ENCODE results near the gene NAV2.
"Not testable (repeated sequence)": the region's sequence is repeated elsewhere in the genome, so short reads cannot be mapped to it uniquely, and the experiment has no call there.

The NAV2 gene

DNA sequence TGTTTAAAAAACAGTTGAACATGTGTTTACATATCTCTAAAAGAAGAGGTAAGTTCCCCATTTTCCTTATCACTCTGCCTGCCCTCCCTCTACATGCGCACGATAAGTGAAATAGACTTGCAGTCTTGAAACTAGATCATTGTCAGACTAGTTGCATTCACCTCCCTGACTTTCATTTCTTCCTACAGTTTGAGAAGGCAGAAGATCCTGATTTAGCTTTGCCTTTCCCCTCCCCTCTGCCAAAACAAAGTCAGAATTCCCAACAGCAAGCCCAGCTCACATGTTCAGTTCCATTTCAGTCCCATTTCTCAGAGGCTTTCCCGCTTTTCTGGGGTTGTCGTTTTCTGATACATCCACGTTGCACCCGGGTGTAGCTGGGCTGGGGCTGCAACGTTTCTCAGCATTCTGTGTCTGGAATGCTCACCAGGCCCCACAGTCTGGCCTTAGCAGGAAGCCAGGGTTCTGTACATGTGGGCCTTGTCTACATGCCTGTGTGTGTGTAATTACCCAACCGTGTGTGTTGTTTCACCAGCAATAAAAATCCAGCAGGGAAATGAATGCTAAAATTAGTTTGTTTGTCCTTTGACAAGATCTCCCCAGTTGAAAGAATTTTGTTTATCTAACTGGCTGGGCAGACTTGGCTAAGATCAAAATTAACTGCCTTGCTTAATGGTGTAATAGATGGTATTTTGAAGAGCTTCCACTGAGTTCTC lies 268.5 kb downstream of the NAV2 start:
- no peak for DNase-seq

GRCh38 chr11:19982774-19983495 lies 270.3 kb downstream of the NAV2 start:
- DNase-seq: no peak

GRCh38 chr11:19984048-19984742 lies 271.6 kb downstream of the NAV2 start:
- no peak for DNase-seq

- DNase-seq: no peak
Measured at GRCh38 chr11:19985111-19985510, 272.5 kb downstream of the NAV2 start.

- DNase-seq: no peak
Measured at GRCh38 chr11:19987331-19987801, 274.7 kb downstream of the NAV2 start.

DNA sequence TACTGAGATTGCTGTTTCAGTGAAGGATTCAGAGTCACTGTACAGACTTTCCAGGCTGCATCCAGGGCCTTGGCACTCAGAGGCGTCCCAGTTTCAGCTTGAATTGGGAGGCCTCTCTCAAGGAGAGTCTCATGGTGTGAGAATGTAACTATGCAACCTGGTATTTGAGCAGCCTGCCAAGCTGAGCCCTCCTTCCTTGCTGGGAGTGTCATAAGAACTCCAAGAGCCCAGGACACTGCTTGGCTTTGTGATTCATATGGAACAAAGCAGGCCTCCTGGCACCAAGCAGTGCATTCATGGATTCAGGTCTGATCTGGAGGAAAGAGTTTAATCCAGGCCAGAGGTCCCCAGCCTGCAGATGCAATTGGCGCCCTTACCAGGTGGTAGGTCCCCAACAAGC lies 276.0 kb downstream of the NAV2 start:
- no peak for DNase-seq

GRCh38 chr11:19989191-19989590 lies 276.6 kb downstream of the NAV2 start:
- DNase-seq: no peak

GRCh38 chr11:19992162-19992561 lies 279.5 kb downstream of the NAV2 start:
- no peak for DNase-seq

DNA sequence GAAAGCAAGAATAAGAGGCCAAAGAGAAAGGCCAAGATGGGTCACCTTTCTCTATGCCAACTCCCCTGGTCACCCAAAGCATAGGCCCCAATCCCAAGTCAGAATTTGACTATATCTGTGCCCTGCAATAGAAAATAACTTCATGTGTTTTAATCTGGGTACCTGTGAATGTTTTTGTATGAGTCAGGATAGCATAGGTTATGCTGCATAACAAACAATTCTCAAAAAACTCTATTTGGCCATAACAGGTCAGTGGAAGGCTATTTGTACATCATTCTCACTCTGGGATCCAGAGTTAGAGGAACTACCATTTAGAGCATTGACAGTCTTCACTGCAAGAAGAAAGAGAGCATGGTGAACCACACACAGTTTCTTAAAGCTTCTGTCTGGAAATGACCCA lies 280.4 kb downstream of the NAV2 start:
- DNase-seq: no peak

GRCh38 chr11:19994672-19995071 lies 282.0 kb downstream of the NAV2 start:
- no peak for DNase-seq

DNA sequence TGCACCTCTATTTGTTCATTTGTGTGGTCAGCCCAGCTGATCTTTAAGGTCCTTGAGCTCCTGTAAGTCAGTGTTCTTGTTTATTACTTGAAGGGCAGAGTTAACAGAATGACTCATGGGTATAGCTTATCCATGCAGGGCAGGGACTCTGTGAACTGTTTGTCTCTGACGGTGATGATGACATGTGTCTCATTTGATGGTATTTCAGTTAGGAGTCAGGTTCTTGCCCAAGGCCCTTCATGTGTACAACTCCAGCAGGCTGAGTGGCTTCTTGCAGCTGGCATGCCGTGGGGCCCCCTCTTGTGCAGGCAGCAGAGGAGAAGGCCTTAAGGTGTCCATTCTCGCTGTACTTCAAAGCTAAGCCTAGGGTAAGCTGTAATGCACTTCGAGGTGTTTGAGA lies 282.5 kb downstream of the NAV2 start:
- DNase-seq: no peak

DNA sequence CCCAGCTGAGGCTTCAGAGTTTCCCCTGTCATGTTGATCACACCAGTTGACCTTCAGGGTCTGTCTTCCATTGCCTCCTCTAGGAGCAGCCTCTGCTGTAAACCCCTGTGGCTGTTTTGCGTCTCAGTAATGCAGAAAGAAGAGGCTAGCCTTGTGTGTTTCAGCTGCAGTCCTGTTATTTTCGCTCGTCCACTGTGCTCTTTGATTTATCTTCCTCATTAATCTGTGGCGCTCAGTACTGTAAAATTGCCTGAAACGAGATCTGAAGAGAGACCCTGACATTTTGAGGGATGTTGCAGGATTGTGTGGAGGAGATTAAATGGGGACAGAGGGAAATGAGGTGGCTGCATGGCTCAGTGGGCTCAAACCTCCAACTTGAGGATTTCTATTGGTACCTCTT lies 283.9 kb downstream of the NAV2 start:
- DNase-seq: no peak

DNA sequence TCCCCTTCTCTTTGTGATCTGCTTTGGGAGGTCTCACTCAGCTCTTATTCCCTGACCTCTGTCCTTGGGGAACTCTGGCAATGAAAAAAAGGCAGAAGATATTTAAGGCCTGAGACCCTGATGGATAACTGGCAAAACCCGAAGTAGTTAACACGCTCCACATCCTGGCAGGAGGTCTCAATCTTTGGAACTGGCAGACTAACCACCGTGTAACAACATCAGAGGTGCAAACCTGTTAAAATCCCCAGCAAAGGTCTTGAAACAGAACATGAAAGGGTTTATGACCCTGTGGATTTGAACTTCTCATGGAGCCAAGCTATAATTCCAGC lies 287.3 kb downstream of the NAV2 start:
- DNase-seq: no peak

GRCh38 chr11:20000351-20001134 lies 287.9 kb downstream of the NAV2 start:
- no peak for DNase-seq

- DNase-seq: no peak
Measured at GRCh38 chr11:20002312-20003216, 289.9 kb downstream of the NAV2 start.

- DNase-seq: no peak
Measured at GRCh38 chr11:20003351-20003750, 290.7 kb downstream of the NAV2 start.

DNA sequence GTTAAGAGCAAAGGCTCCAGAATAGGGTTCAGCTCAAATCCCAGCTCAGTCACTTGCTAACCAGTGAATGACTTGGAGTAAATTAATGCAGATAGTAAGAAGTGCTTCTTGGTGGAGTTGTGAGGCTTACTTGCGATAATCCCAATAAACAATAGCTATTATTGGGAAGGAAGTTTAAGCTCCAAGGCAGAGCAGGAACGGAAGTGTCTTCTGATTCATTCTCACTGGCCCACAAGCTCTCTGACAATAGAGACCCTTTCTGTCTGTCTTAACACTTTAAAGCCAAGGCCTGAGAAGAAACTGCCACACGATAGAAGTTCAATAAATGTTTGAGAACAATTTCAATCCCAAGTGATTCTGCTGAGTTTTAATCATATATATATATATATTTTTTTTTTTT lies 292.2 kb downstream of the NAV2 start:
- no peak for DNase-seq

GRCh38 chr11:20005747-20006146 lies 293.1 kb downstream of the NAV2 start:
- no peak for DNase-seq

DNA sequence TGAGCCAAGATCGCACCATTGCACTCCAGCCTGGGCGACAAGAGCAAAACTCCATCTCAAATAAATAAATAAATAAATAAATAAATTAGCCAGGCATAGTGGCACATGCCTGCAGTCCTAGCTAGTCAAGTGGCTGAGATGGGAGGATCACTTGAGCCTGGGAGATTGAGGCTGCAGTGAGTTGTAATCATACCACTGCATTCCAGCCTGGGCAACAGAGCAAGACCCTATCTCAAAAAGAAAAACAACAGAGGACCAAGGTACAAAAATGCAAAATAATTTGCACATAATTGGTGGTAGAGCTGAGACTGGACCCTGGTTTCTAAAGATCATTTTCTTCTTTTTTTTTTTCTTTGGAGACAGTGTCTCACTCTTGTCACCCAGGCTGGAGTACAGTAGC lies 294.0 kb downstream of the NAV2 start:
- DNase-seq: not testable (repeated sequence)

GRCh38 chr11:20007386-20007785 lies 294.7 kb downstream of the NAV2 start:
- DNase-seq: no peak

- DNase-seq: no peak
Measured at GRCh38 chr11:20008190-20008870, 295.7 kb downstream of the NAV2 start.
